HG02588 (cell line): ENCODE data around the gene AKAP13.

Experiments
- ATAC-seq: cut with Tn5 transposase; IDR thresholded peaks from one replicate; pipeline ENCODE4 v1.9.1; 2021; ENCODE audit warnings: mild to moderate bottlenecking, moderate library complexity; ENCODE audit not compliant: unreplicated experiment

The AKAP13 gene

GRCh38 chr15:85690561-85691231 lies 310.3 kb downstream of the AKAP13 start:
- ATAC-seq, result peak; percentile 37

DNA sequence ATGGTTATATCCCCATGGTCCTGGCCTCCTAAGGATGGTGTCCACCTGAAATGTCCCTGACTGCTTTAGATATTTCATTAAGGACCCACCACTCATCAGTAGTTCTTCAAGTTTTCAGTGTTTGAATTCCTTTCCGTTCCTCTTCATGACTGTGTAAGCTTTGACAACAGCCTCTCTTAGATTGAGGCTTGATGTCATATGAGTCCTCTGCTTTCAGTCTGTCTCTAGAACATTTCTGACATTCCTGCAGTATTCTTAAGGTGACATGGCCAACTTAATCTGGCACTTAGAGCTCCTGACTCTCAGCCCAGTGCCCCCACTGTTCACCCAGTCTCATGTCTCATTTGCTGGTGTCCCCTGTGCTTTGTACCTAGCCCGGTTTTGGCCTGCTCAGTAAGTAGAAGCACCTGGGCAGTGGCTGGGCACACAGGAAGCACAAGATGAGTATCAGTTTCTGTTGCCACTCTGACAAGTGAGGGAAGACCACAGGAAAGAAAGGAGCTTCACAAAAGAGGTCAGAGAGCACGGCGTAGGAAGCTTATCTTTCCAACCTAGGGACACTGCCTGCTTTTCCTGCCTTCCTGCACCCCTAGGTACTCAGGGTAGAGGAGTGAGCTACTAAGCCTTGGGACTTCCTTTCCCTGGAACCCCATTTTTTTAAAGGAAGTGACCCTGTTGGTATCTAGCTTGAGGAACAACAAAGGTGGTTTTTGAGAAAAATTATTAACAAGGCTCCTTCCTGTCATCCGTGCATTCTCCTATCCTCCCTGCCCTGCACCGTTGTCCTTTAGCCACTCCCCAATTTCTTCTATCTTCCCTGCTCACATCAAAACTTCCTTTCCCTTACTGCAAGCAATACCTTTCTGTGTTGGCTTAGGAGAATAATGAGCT lies 311.2 kb downstream of the AKAP13 start:
- peak; percentile 48 for ATAC-seq

- no peak for ATAC-seq
These were observed 311.9 kb downstream of the AKAP13 start for GRCh38 chr15:85692321-85692720.

- peak; percentile 43 for ATAC-seq
These were observed 312.5 kb downstream of the AKAP13 start for GRCh38 chr15:85692873-85693272.

DNA sequence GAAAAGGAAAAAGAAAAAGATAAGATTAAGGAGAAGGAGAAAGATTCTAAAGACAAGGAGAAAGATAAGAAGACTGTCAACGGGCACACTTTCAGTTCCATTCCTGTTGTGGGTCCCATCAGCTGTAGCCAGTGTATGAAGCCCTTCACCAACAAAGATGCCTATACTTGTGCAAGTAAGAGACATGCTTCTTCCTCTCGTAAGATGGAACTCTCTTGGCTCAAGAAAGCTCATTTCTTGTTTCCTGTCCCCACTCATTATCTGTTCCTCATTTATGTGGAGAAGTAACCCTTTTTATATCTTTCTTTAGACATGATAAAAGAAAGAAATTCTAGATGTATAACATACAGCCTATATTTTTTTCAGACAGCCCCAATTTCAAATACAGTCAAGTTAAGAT lies 312.9 kb downstream of the AKAP13 start:
- ATAC-seq, result no peak

DNA sequence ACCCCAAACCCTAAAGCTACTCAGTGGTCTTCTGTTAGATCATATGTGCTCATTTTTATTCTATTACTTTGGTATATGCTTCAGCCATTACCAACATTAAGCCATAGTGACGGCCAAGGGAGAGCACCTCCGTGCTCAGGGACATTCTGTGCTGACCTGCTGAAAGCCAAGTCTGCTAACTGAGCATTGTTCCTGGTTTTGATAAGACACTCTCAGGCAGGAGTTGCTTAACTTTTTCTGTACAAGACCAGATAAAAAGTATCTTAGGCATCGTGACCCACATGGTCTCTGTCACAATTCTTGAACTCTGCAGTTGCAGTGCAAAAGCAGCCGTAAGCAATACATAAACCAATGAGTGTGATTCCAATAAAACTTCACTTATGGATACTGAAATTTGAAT lies 313.7 kb downstream of the AKAP13 start:
- ATAC-seq, result no peak

DNA sequence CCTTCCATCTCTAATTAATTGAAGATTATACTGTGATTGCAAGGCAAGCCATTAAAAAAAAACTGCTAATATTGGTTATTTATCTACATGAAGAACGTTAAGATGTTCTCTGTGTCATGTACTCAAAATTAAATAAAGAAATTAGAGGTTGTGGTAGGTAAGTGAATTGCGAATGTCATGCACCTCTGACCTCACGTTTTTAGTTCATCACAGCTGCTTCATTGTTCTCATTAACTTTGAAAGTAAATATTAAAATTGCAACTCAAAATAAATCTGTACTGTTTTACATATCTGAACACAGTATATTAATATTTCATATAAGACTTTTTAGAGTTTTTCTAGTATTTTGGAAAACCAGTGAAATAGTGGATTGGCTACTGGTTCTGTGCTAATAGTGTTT lies 320.4 kb downstream of the AKAP13 start:
- no peak for ATAC-seq

GRCh38 chr15:85702321-85703101 lies 322.1 kb downstream of the AKAP13 start:
- no peak for ATAC-seq

GRCh38 chr15:85704066-85704465 lies 323.7 kb downstream of the AKAP13 start:
- no peak for ATAC-seq

GRCh38 chr15:85704720-85705429 lies 324.5 kb downstream of the AKAP13 start:
- ATAC-seq, result no peak

DNA sequence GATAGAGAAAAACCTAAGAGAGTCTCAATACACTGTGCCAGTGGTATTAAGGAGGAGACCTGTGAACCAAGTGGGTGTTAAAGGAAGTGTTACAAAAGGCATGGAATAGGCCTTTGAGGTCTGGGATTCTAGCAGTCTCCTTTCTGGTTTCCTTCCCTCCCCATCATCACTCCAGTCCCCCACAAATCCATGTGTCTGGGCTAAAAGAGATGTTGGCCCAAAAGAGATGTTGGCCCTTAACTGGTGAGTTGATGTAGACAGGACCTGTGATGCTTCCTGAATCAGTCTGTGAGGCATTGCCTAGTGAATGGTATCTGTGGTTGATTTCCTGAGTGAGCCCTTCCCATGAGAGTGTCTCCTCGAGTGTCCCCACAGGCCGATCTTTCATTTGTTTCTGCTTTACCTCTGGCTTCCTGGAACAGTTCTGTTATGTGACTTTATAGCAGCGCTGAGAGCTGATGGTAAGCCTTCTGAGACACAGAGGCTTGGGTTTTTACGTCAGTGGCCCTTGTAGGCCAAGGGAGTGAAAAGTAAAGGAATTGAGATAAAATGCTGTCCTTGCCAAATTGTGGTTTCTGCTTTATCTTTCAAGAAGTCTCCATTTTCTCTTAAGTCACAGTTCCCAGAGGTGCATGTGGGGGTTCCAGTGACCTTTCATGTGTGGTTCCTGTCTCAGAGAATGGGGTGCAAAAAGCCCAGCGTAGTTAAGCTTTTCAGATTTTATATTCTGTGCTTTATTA lies 326.5 kb downstream of the AKAP13 start:
- ATAC-seq, result no peak

DNA sequence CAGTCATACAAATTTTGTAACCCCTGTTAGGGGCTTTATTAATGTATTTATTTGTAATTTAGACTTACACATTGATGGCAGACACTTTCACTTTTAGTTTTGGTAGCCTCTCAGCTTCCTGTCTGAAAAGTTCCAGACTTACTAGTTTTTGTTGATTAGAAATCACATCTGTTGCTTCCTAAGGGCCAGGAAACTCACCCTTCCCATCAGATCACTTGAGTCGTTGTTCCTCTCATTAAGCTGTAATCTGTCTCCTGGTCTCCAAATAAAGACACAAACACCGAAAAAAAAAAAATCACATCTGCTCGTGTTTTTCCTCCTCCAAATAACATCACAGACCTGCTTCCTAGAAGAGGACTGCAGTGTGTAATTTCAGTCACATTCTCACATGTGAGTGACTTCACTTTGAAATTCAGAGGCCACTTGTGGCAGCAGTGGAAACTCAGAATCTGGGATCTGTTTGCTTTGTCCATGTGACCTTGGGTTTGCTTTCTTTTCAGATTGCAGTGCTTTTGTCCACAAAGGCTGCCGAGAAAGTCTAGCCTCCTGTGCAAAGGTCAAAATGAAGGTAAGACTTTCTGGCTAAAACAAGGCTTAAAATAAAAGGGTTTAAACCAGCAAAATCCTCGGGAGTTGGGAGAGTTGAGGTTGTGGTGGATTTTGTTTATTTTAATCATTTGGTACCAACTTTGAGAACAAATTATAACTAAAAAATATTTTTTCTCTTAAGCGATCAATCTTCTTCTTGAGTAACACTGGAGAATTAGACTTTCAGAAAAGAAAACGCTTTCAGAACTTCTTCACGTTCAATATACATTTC lies 327.3 kb downstream of the AKAP13 start:
- ATAC-seq, result no peak

DNA sequence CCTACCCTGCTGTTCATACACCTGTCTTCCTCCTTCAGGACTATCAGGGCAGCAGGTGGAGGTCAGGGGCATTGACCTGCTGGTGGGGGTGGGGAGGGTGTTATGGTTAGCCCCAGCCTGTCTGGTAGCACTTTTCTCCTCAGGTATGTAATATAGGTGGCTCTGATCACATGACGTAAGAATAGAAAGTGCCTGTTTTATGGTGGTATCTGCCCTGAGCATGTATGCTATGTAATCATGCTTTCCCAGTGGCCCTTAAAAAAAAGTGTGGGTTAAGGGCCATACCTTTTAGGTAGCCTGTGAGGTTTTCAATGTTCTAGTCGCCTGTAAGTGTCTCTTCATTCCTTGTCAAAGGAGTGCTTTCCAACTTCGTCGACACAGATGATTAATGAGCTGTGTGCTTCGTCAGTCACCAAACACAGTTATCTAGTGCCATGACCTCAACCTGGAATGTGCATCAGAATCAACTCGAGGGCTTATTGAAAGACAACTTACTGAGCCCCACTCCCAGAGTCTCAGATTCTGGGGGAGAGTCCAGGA lies 328.1 kb downstream of the AKAP13 start:
- no peak for ATAC-seq

- ATAC-seq, result no peak
These were observed 328.8 kb downstream of the AKAP13 start for GRCh38 chr15:85709250-85709649.

DNA sequence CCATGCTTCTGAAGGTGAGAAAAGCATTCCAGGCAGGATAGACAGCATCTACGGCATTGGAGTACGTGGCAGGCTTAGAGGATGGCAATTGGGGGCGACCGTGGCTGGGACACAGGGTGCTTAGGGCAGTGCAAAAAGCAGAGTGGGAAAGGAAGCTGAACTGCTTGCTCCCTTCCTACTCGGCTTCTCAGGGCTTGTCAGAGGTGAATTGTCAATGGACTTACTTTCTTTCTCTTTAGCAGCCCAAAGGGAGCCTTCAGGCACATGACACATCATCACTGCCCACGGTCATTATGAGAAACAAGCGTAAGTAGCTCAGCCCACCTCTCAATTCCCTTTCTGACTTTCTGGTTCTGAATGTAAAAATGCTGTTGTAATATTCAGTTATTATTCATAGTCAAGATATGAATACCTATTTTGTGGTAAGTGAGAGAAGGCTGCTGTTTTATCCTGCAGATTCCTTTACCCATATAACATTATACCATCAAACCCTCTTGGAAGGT lies 330.0 kb downstream of the AKAP13 start:
- ATAC-seq, result peak; percentile 61

GRCh38 chr15:85711580-85712192 lies 331.3 kb downstream of the AKAP13 start:
- no peak for ATAC-seq

- no peak for ATAC-seq
These were observed 335.9 kb downstream of the AKAP13 start for GRCh38 chr15:85716261-85716660.

DNA sequence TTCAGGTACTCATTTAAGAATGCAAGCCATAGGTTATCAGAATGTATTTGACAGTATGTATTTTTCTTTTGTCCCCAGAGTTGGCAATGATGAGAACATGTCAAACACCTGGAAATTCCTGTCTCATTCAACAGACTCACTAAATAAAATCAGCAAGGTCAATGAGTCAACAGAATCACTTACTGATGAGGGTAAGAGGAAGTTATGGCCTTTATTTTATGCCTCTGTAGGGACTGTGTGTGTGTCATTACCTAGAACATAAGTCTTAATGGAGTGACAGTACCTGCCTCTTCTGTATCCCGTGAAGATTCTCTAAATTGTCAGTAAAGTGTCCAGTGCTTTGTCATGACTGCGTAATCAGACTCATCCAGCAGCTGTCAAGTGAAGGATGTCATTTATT lies 336.8 kb downstream of the AKAP13 start:
- ATAC-seq, result no peak
